ENCODE data around the gene LYVE1. TPM values are rescaled to one million over a fixed set of nuclear protein-coding genes. Genes with fewer than 3 reads are reported as not detected.
A peak's percentile ranks its signal among the peaks of the same experiment; 100 is the strongest.

LYVE1 gene
- total and polyA plus RNA-seq, 2 donors (not counting 1 experiment from before 2014, with no cell fraction given), result not detected

- 1% methylated on average over 25 of the region's 25 CpGs for WGBS (ENCODE audit: insufficient coverage)
- Mint-ChIP-seq H3K4me1 (peaks cover 78% of the 10 kb centered on the region), H3K27me3 (no peaks in the 10 kb centered on the region), H3K27ac (peak overlapping the region; percentile 98), H3K9me3 (ENCODE audit: insufficient read depth) (peaks cover 2% of the 10 kb centered on the region), H3K4me3 (peak overlapping the region; percentile 95)
- Histone ChIP-seq H3K9me3 (ENCODE audit: control extremely low read depth in 1 of 3, control insufficient read depth in 2 of 3, insufficient read depth in 1 of 3, low read length in 2 of 3) (peaks cover 0 to 17% (median 16%) of the 10 kb centered on the region in 3 donors), H2AFZ (ENCODE audit: insufficient read depth, low read depth, low read length, poor library complexity, severe bottlenecking) (peak overlapping the region; percentile 89), H3K4me1 (ENCODE audit: control insufficient read depth in 2 of 2, insufficient read depth in 2 of 2, low read length in 2 of 2) (peaks cover 59 to 61% of the 10 kb centered on the region in 2 donors), H3K36me3 (replicated peaks in 1 of 2; ENCODE audit: control extremely low read depth in 1 of 2, control insufficient read depth in 1 of 2, extremely low read depth in 1 of 2, insufficient read depth in 2 of 2, low read length in 1 of 2) (peaks cover 0 to 3% of the 10 kb centered on the region in 2 experiments), H3K27ac (ENCODE audit: low read length in 2 of 2) (peak overlapping the region; percentile 83 to 92), H3K4me3 (ENCODE audit: control extremely low read depth in 1 of 5, extremely low read depth in 1 of 5, insufficient read depth in 1 of 5, low read depth in 2 of 5, low read length in 4 of 5) (peak overlapping the region; percentile 73 to 93 (median 78)), H3K9ac (ENCODE audit: low read length) (peak overlapping the region; percentile 84), H3K27me3 (replicated peaks in 1 of 4; ENCODE audit: control extremely low read depth in 1 of 4, control insufficient read depth in 3 of 4, insufficient read depth in 4 of 4, low read length in 3 of 4) (no peaks in the 10 kb centered on the region), H3K4me2 (replicated peaks; ENCODE audit: low read depth, low read length, poor library complexity, severe bottlenecking) (peak overlapping the region; percentile 78), H4K20me1 (ENCODE audit: control insufficient read depth, insufficient read depth, low read length, poor library complexity, severe bottlenecking) (no peaks in the 10 kb centered on the region), H3K79me2 (ENCODE audit: control insufficient read depth, insufficient read depth, low read length) (peaks cover 60% of the 10 kb centered on the region)
- POLR2A ChIA-PET, result interaction anchor here (0.6 to 1.9 kb wide), 18 partner anchors 12 to 317 kb away, joined by 3 to 11 read pairs (median 4); partner anchors contain the start of genes ADM, AMPD3 and ZBED5
- CTCF ChIA-PET, result interaction anchor here (0.6 to 4.4 kb wide), 54 partner anchors 9 to 216 kb away, joined by 3 to 48 read pairs (median 6); no protein-coding TSS in a partner anchor
- intact Hi-C loops (cut with micrococcal nuclease), result loop anchor here (2.0 to 10.0 kb wide), 4 partner anchors 82 to 1080 kb away; partner anchors contain the start of genes ADM and ZNF143
- ATAC-seq (ENCODE audit: low read depth), result peak; percentile 6
- TF ChIP-seq EZH2 (IDR thresholded peaks at IDR 0.05; ENCODE audit: borderline replicate concordance, insufficient read depth, low read depth, low read length, poor library complexity, severe bottlenecking), result no peak
- no peak for TF ChIP-seq CTCF (IDR thresholded peaks at IDR 0.05)
- no peak for DNase-seq
Observed at GRCh38 chr11:10540546-10540914, 27.9 kb downstream of the LYVE1 start.

- CTCF ChIA-PET, result interaction anchor here (1.3 to 4.4 kb wide), 12 partner anchors 7 to 197 kb away, joined by 4 to 48 read pairs (median 16); no protein-coding TSS in a partner anchor
Observed at GRCh38 chr11:10539339-10539738, 29.1 kb downstream of the LYVE1 start.

More at GRCh38 chr11:10539339-10539738, 29.1 kb downstream of the LYVE1 start:
- Histone ChIP-seq H2AFZ (ENCODE audit: insufficient read depth, low read depth, low read length, poor library complexity, severe bottlenecking) (no peak overlapping the region), H3K9me3 (ENCODE audit: control extremely low read depth in 1 of 3, control insufficient read depth in 2 of 3, insufficient read depth in 1 of 3, low read length in 2 of 3) (peaks cover 0 to 11% (median 9%) of the 10 kb centered on the region in 3 donors), H3K79me2 (ENCODE audit: control insufficient read depth, insufficient read depth, low read length) (peaks cover 67% of the 10 kb centered on the region), H3K27ac (ENCODE audit: low read length in 2 of 2) (no peak overlapping the region), H3K4me1 (ENCODE audit: control insufficient read depth in 2 of 2, insufficient read depth in 2 of 2, low read length in 2 of 2) (peaks cover 52 to 53% of the 10 kb centered on the region in 2 donors), H3K36me3 (replicated peaks in 1 of 2; ENCODE audit: control extremely low read depth in 1 of 2, control insufficient read depth in 1 of 2, extremely low read depth in 1 of 2, insufficient read depth in 2 of 2, low read length in 1 of 2) (peaks cover 0 to 3% of the 10 kb centered on the region in 2 experiments), H3K9ac (ENCODE audit: low read length) (peak overlapping the region; percentile 3), H3K4me3 (ENCODE audit: control extremely low read depth in 1 of 5, extremely low read depth in 1 of 5, insufficient read depth in 1 of 5, low read depth in 2 of 5, low read length in 4 of 5) (peak overlapping the region in 1 of 5 experiments; percentile 75), H3K27me3 (replicated peaks in 1 of 4; ENCODE audit: control extremely low read depth in 1 of 4, control insufficient read depth in 3 of 4, insufficient read depth in 4 of 4, low read length in 3 of 4) (no peaks in the 10 kb centered on the region), H4K20me1 (ENCODE audit: control insufficient read depth, insufficient read depth, low read length, poor library complexity, severe bottlenecking) (no peaks in the 10 kb centered on the region), H3K4me2 (replicated peaks; ENCODE audit: low read depth, low read length, poor library complexity, severe bottlenecking) (peak overlapping the region; percentile 78)
- H3K9me3 Mint-ChIP-seq (ENCODE audit: insufficient read depth), result peaks cover 2% of the 10 kb centered on the region
- no peaks in the 10 kb centered on the region for H3K27me3 Mint-ChIP-seq
- H3K27ac Mint-ChIP-seq, result no peak overlapping the region
- TF ChIP-seq CTCF (IDR thresholded peaks at IDR 0.05) (no peak), EZH2 (IDR thresholded peaks at IDR 0.05; ENCODE audit: borderline replicate concordance, insufficient read depth, low read depth, low read length, poor library complexity, severe bottlenecking) (no peak)
- POLR2A ChIA-PET, result no interaction called here
- DNase-seq (no peak), ATAC-seq (ENCODE audit: low read depth) (no peak)
- peak overlapping the region; percentile 95 for H3K4me3 Mint-ChIP-seq
- peaks cover 75% of the 10 kb centered on the region for H3K4me1 Mint-ChIP-seq
- intact Hi-C loops (cut with micrococcal nuclease), result loop anchor here (5.0 kb wide), 1 partner anchor 37 kb away; no protein-coding TSS in a partner anchor

Measured in B cell (primary cell).